Ishikawa (cell line): Measurements from ENCODE around the gene KCNG4.
A peak's percentile ranks its signal among the peaks of the same experiment; 100 is the strongest.

Experiments
- CEBPB ChIP-seq: IDR thresholded peaks from 2 replicates; pipeline ENCODE4 v1.6.1; 2012
- CREB1 ChIP-seq: IDR thresholded peaks from 2 replicates; pipeline ENCODE4 v1.6.1; 2012; ENCODE audit warnings: low read depth
- EGR1 ChIP-seq: IDR thresholded peaks from 2 replicates; pipeline ENCODE4 v1.6.1; 2012
- EP300 ChIP-seq: IDR thresholded peaks from 2 replicates; pipeline ENCODE4 v1.6.1; 2012; ENCODE audit warnings: borderline replicate concordance
- FOXM1 ChIP-seq: IDR thresholded peaks from 2 replicates; pipeline ENCODE4 v1.6.1; 2012; ENCODE audit warnings: low read depth, borderline replicate concordance
- NFIC ChIP-seq: IDR thresholded peaks from 2 replicates; pipeline ENCODE4 v1.6.1; 2012
- RAD21 ChIP-seq: IDR thresholded peaks from 2 replicates; pipeline ENCODE4 v1.6.1; 2012; ENCODE audit warnings: low read depth
- TAF1 ChIP-seq: IDR thresholded peaks from 2 replicates; pipeline ENCODE4 v1.6.1; 2012; ENCODE audit warnings: low read depth, mild to moderate bottlenecking
- TCF12 ChIP-seq: IDR thresholded peaks from 2 replicates; pipeline ENCODE4 v1.6.1; 2012; ENCODE audit warnings: low read depth
- TEAD4 ChIP-seq: IDR thresholded peaks from 2 replicates; pipeline ENCODE4 v1.6.1; 2012
- USF1 ChIP-seq: IDR thresholded peaks from 2 replicates; pipeline ENCODE4 v1.6.1; 2012
- YY1 ChIP-seq: IDR thresholded peaks from 2 replicates; pipeline ENCODE4 v1.6.1; 2012; ENCODE audit warnings: low read depth
- ZBTB7A ChIP-seq: IDR thresholded peaks from 2 replicates; pipeline ENCODE4 v1.6.1; 2012; ENCODE audit warnings: low read depth
- TF ChIP-seq, protein P1 (sequence below): IDR thresholded peaks from 2 replicates; pipeline ENCODE4 v1.6.1; 2012; ENCODE audit warnings: low read depth, mild to moderate bottlenecking
- TF ChIP-seq, protein P2 (sequence below): IDR thresholded peaks from 2 replicates; pipeline ENCODE4 v1.6.1; 2012

Gene KCNG4

DNA sequence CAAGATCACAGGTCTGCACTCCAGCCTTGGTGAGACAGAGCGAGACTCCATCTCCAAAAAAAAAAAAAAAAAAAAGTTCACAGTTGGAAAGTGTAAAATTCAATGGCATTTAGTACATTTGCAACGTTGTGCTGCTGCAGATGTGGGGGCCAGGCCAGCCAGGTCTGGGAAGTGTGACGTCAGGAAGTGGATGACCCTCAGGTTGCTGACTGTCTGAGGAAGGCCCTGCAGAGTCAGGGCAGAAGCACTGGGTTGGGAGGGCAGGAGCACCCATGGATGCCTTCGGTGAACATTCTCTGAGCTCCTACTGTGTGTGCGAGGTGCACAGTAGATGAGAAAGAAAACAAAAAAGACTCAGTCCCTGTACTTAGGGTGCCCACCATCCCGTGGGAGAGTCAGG lies 42.7 kb upstream of the KCNG4 start:
- TF ChIP-seq FOXM1 (no peak), CREB1 (no peak), TCF12 (no peak), RAD21 (no peak), EP300 (no peak), NFIC (no peak), EGR1 (no peak), TAF1 (no peak), TEAD4 (no peak), CEBPB (no peak)
- TF ChIP-seq, protein P1, sequence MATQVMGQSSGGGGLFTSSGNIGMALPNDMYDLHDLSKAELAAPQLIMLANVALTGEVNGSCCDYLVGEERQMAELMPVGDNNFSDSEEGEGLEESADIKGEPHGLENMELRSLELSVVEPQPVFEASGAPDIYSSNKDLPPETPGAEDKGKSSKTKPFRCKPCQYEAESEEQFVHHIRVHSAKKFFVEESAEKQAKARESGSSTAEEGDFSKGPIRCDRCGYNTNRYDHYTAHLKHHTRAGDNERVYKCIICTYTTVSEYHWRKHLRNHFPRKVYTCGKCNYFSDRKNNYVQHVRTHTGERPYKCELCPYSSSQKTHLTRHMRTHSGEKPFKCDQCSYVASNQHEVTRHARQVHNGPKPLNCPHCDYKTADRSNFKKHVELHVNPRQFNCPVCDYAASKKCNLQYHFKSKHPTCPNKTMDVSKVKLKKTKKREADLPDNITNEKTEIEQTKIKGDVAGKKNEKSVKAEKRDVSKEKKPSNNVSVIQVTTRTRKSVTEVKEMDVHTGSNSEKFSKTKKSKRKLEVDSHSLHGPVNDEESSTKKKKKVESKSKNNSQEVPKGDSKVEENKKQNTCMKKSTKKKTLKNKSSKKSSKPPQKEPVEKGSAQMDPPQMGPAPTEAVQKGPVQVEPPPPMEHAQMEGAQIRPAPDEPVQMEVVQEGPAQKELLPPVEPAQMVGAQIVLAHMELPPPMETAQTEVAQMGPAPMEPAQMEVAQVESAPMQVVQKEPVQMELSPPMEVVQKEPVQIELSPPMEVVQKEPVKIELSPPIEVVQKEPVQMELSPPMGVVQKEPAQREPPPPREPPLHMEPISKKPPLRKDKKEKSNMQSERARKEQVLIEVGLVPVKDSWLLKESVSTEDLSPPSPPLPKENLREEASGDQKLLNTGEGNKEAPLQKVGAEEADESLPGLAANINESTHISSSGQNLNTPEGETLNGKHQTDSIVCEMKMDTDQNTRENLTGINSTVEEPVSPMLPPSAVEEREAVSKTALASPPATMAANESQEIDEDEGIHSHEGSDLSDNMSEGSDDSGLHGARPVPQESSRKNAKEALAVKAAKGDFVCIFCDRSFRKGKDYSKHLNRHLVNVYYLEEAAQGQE = no peak
- TF ChIP-seq, protein P2, sequence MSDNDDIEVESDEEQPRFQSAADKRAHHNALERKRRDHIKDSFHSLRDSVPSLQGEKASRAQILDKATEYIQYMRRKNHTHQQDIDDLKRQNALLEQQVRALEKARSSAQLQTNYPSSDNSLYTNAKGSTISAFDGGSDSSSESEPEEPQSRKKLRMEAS = no peak

- TF ChIP-seq NFIC (no peak), EP300 (no peak), CEBPB (peak; percentile 74)
Measured at GRCh38 chr16:84281074-84281473, 41.3 kb upstream of the KCNG4 start.

- TF ChIP-seq TCF12 (no peak), USF1 (no peak), YY1 (no peak), EP300 (no peak), NFIC (no peak), TEAD4 (no peak), TAF1 (no peak), ZBTB7A (no peak), FOXM1 (no peak), CREB1 (no peak), CEBPB (no peak), RAD21 (no peak), EGR1 (no peak)
- TF ChIP-seq, protein P2 = no peak
- TF ChIP-seq, protein P1 = no peak
Measured at GRCh38 chr16:84279881-84280280, 40.1 kb upstream of the KCNG4 start.

- no peak for TF ChIP-seq FOXM1
- no peak for TF ChIP-seq TEAD4
- TF ChIP-seq USF1 = no peak
- no peak for TF ChIP-seq EP300
- TF ChIP-seq, protein P1 = no peak
- no peak for TF ChIP-seq TCF12
- TF ChIP-seq CREB1 = no peak
- no peak for TF ChIP-seq NFIC
- no peak for TF ChIP-seq CEBPB
Measured at GRCh38 chr16:84278968-84279367, 39.2 kb upstream of the KCNG4 start.

DNA sequence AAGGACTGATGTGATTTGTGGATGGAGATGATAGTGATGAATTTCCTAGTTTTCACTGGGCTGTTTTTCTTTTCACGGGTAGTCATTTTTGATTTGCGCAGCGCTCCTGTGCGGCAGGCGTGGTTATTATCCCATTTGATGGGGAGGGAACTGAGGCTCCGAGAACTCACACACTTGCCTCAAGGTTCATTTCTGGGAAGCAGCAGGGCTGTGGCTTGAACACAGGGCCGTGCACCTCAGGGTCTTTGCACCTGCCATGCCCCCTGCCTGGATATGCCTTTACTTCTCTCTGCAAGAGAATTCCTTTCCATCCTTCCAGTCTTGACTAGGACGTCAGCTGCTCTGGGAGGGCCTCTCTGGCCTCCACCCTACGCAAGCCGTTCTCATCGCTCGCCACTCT lies 38.5 kb upstream of the KCNG4 start:
- TF ChIP-seq TAF1 (no peak), EGR1 (no peak), RAD21 (no peak), TCF12 (no peak), EP300 (no peak), FOXM1 (no peak), CEBPB (no peak), ZBTB7A (no peak), TEAD4 (no peak), CREB1 (no peak), YY1 (no peak), NFIC (no peak), USF1 (no peak)
- TF ChIP-seq, protein P1 = no peak
- TF ChIP-seq, protein P2 = no peak
